Right lobe of liver (tissue), 6 donors: ENCODE data around the gene UBE2O. TPM values are rescaled to one million over a fixed set of nuclear protein-coding genes. Genes with fewer than 3 reads are reported as not detected.

ENCODE experiments used
- ATAC-seq, 4 donors: fragments of 200-7000 bp; cut with Tn5 transposase; one replicate each; pipeline ENCODE4 v1.9.1; 2020; ENCODE audit warnings: mild to moderate bottlenecking in 4 of 4, moderate library complexity in 4 of 4
- DNase-seq, 3 donors: peaks; one replicate each; pipeline ENCODE4 v3.0.0-alpha.2; 2020
- H3K27ac ChIP-seq, 3 donors: fragments of 200-600 bp; one replicate each; pipeline ENCODE4 v1.8.0; 2022
- H3K27me3 ChIP-seq, 2 donors: fragments of 200-600 bp; one replicate each; pipeline ENCODE4 v1.8.0; 2022
- H3K36me3 ChIP-seq, 4 donors: fragments of 200-600 bp; sonication (generic) in 1 of 4; one replicate each; pipeline versions ENCODE4 v1.5.1 to v1.8.0; 2017 to 2022; ENCODE audit warnings: control low read depth in 1 of 4
- H3K4me1 ChIP-seq, 4 donors: fragments of 200-600 bp; sonication (generic) in 1 of 4; one replicate each; pipeline versions ENCODE4 v1.5.1 to v1.8.0; 2017 to 2022; ENCODE audit warnings: control low read depth in 1 of 4
- H3K4me3 ChIP-seq, 3 donors: fragments of 200-600 bp; one replicate each; pipeline ENCODE4 v1.8.0; 2022
- H3K9me3 ChIP-seq, 4 donors: fragments of 200-600 bp; sonication (generic) in 1 of 4; one replicate each; pipeline versions ENCODE4 v1.5.1 to v1.8.0; 2017 to 2022; ENCODE audit warnings: control low read depth in 1 of 4
- CTCF ChIP-seq, 4 donors: fragments of 200-600 bp in 3 of 4; fragments of 450-650 bp in 1 of 4; IDR thresholded peaks; one replicate each; pipeline versions ENCODE4 v1.5.1 to v1.8.0; 2016 to 2022; ENCODE audit warnings: antibody characterized with exemption in 4 of 4, mild to moderate bottlenecking in 2 of 4
- POLR2A ChIP-seq: fragments of 450-650 bp; IDR thresholded peaks from one replicate; pipeline ENCODE4 v1.6.1; 2017; ENCODE audit warnings: antibody characterized with exemption, mild to moderate bottlenecking
- WGBS: methylation state at CpG from one replicate; pipeline ENCODE4 v1.1.6; 2018; ENCODE audit warnings: low coverage, low lambda C conversion rate; ENCODE audit not compliant: insufficient coverage; ENCODE audit errors: missing lambda C conversion rate; 5-methylcytosine and 5-hydroxymethylcytosine counted together
- intact Hi-C, 2 donors: fragments of 100-400 bp; cut with DNase I; formaldehyde crosslinking; loops; one replicate each; pipeline versions ENCODE4 v1.11.2 to v1.14.1; 2022
- total RNA-seq, 6 experiments: library from RNA; depleted of rRNA in 2 of 6; stranded (reverse); fragments of >200 nt in 2 of 6; fragmentation: NEBNext Ultra II Directional in 3 of 6; extraction: Animal tissue kit (Norgen Biotek cat#: 25700) in 3 of 6; gene quantifications; one replicate each; pipeline versions ENCODE4 v1.1.0 to v1.2.4, GENCODE V29; 2016 to 2023
- donor health status: DM: no; HTN: yes; CAD: no.
- donor health status: DM: no; HTN: no; CAD: no.
- donor health status: DM: no; HTN: no; CAD: no.
- donor health status: DM: no; HTN: yes; CAD: no.
- donor health status: DM: no; HTN: yes; CAD: no.

UBE2O gene
- total RNA-seq, 6 experiments from 2014 or later, result 10.0 to 12.9 (median 12.0) TPM

GRCh38 chr17:76434870-76435269 lies 18.1 kb downstream of the UBE2O start:
- no peak for TF ChIP-seq POLR2A
- TF ChIP-seq CTCF (IDR thresholded peaks at IDR 0.05), result no peak
- intact Hi-C loops, result no loop called here
- ATAC-seq (peak in 1 of 4 donors; percentile 81), DNase-seq (peak in 1 of 3 donors; percentile 38)
- no peaks in the 10 kb centered on the region for H3K27me3 ChIP-seq
- WGBS, result 80% methylated on average over 7 of the region's 7 CpGs
- H3K4me1 ChIP-seq, result peaks cover 0 to 9% (median 0%) of the 10 kb centered on the region in 4 donors
- no peak overlapping the region for H3K4me3 ChIP-seq
- no peaks in the 10 kb centered on the region for H3K36me3 ChIP-seq
- no peaks in the 10 kb centered on the region for H3K9me3 ChIP-seq
- H3K27ac ChIP-seq, result no peak overlapping the region

- H3K36me3 ChIP-seq, result no peaks in the 10 kb centered on the region
- no peak for ATAC-seq
- no peak overlapping the region for H3K4me3 ChIP-seq
- no peak for DNase-seq
- peaks cover 0 to 9% (median 0%) of the 10 kb centered on the region in 4 donors for H3K4me1 ChIP-seq
- intact Hi-C loops, result no loop called here
- no peak overlapping the region for H3K27ac ChIP-seq
- no peaks in the 10 kb centered on the region for H3K9me3 ChIP-seq
- WGBS, result 95% methylated on average over 7 of the region's 9 CpGs
- H3K27me3 ChIP-seq, result no peaks in the 10 kb centered on the region
- no peak for TF ChIP-seq POLR2A
- TF ChIP-seq CTCF (IDR thresholded peaks at IDR 0.05), result no peak
Measured at GRCh38 chr17:76433693-76434092, 19.3 kb downstream of the UBE2O start.

GRCh38 chr17:76432712-76433336 lies 20.1 kb downstream of the UBE2O start:
- ATAC-seq (no peak), DNase-seq (no peak)
- H3K4me3 ChIP-seq, result no peak overlapping the region
- intact Hi-C loops, result no loop called here
- TF ChIP-seq POLR2A, result no peak
- TF ChIP-seq CTCF (IDR thresholded peaks at IDR 0.05), result peak; percentile 10 to 21 (median 12)
- no peaks in the 10 kb centered on the region for H3K27me3 ChIP-seq
- no peaks in the 10 kb centered on the region for H3K9me3 ChIP-seq
- no peak overlapping the region for H3K27ac ChIP-seq
- H3K4me1 ChIP-seq, result peaks cover 0 to 12% (median 0%) of the 10 kb centered on the region in 4 donors
- WGBS, result 82% methylated on average over 3 of the region's 3 CpGs
- no peaks in the 10 kb centered on the region for H3K36me3 ChIP-seq

GRCh38 chr17:76432004-76432403 lies 20.9 kb downstream of the UBE2O start:
- H3K4me3 ChIP-seq, result no peak overlapping the region
- H3K27me3 ChIP-seq, result no peaks in the 10 kb centered on the region
- H3K9me3 ChIP-seq, result no peaks in the 10 kb centered on the region
- H3K27ac ChIP-seq, result no peak overlapping the region
- H3K4me1 ChIP-seq, result peaks cover 0 to 11% (median 0%) of the 10 kb centered on the region in 4 donors
- DNase-seq (no peak), ATAC-seq (no peak)
- intact Hi-C loops, result no loop called here
- WGBS, result 100% methylated on average over 2 of the region's 6 CpGs
- H3K36me3 ChIP-seq, result no peaks in the 10 kb centered on the region
- TF ChIP-seq POLR2A (no peak), CTCF (IDR thresholded peaks at IDR 0.05) (no peak)
